T47D (cell line): ENCODE measurements around the gene SPSB4.
A peak's percentile ranks its signal among the peaks of the same experiment; 100 is the strongest.

Source experiments
- DNase-seq, 2 experiments: peaks; one replicate each; pipeline versions ENCODE4 v3.0.0 to v3.0.0-alpha.2; 2011 to 2012; ENCODE audit warnings: low read depth in 1 of 2, low spot score in 1 of 2
- JUND ChIP-seq: IDR thresholded peaks from 2 replicates; pipeline ENCODE4 v1.6.1; 2012; ENCODE audit warnings: low read depth
- in situ Hi-C: cut with HindIII; loops from 2 replicates; pipeline ENCODE4 v1.10.0; 2016; ENCODE audit warnings: low sequenced_read_pairs, low pct_unique_long_range_greater_than_20kb

Gene SPSB4

GRCh38 chr3:141181819-141182218 lies 130.7 kb downstream of the SPSB4 start:
- TF ChIP-seq JUND = no peak
- in situ Hi-C loops = no loop called here
- DNase-seq = no peak

GRCh38 chr3:141183606-141184005 lies 132.5 kb downstream of the SPSB4 start:
- in situ Hi-C loops = no loop called here
- DNase-seq = no peak
- no peak for TF ChIP-seq JUND

- TF ChIP-seq JUND = no peak
- in situ Hi-C loops = no loop called here
- DNase-seq = no peak
Observed at GRCh38 chr3:141184430-141184829, 133.3 kb downstream of the SPSB4 start.

GRCh38 chr3:141191097-141191749 lies 140.1 kb downstream of the SPSB4 start:
- no peak for TF ChIP-seq JUND
- in situ Hi-C loops = no loop called here
- peak in 1 of 2 experiments; percentile 20 for DNase-seq

GRCh38 chr3:141192345-141192744 lies 141.2 kb downstream of the SPSB4 start:
- peak; percentile 61 to 97 for DNase-seq
- in situ Hi-C loops = no loop called here
- no peak for TF ChIP-seq JUND

- DNase-seq = no peak
- in situ Hi-C loops = no loop called here
Observed at GRCh38 chr3:141193066-141193830, 142.1 kb downstream of the SPSB4 start.

More at GRCh38 chr3:141193066-141193830, 142.1 kb downstream of the SPSB4 start:
- TF ChIP-seq JUND = no peak
